WTC11 (cell line): ENCODE data around the gene FLT3.
"Not testable (repeated sequence)": the region's sequence is repeated elsewhere in the genome, so short reads cannot be mapped to it uniquely, and the experiment has no call there.

Experiments
- ATF1 ChIP-seq: sonication (generic); formaldehyde crosslinking; IDR thresholded peaks from 2 replicates; pipeline ENCODE4 v1.8.1; 2023; ENCODE audit warnings: mild to moderate bottlenecking, moderate library complexity, missing genetic modification reagents
- ESRRA ChIP-seq: sonication (generic); formaldehyde crosslinking; IDR thresholded peaks from 2 replicates; pipeline ENCODE4 v1.8.1; 2022; ENCODE audit warnings: mild to moderate bottlenecking, missing genetic modification reagents, borderline replicate concordance
- ETV6 ChIP-seq: sonication (generic); formaldehyde crosslinking; IDR thresholded peaks from 2 replicates; pipeline ENCODE4 v1.8.1; 2022; ENCODE audit warnings: mild to moderate bottlenecking, missing genetic modification reagents
- JUN ChIP-seq: sonication (generic); formaldehyde crosslinking; IDR thresholded peaks from 2 replicates; pipeline ENCODE4 v1.8.0; 2023; ENCODE audit warnings: mild to moderate bottlenecking, missing genetic modification reagents
- NR3C1 ChIP-seq: sonication (generic); formaldehyde crosslinking; conservative IDR thresholded peaks from 2 replicates; pipeline ENCODE4 v1.8.1; 2023; ENCODE audit warnings: low read depth, mild to moderate bottlenecking, missing genetic modification reagents
- TF ChIP-seq, protein P1 (sequence below): sonication (generic); formaldehyde crosslinking; IDR thresholded peaks from 2 replicates; pipeline ENCODE4 v1.8.0; 2022; ENCODE audit warnings: mild to moderate bottlenecking, missing genetic modification reagents
- TF ChIP-seq, protein P2 (sequence below): fragments of 200-600 bp; IDR thresholded peaks from 2 replicates; pipeline ENCODE4 v1.8.0; 2022; ENCODE audit warnings: antibody characterized with exemption

- not testable (repeated sequence) for TF ChIP-seq ETV6 (CRISPR knock-in tag); JUN (CRISPR knock-in tag); NR3C1; ATF1; ESRRA (CRISPR knock-in tag)
- TF ChIP-seq, protein P1, sequence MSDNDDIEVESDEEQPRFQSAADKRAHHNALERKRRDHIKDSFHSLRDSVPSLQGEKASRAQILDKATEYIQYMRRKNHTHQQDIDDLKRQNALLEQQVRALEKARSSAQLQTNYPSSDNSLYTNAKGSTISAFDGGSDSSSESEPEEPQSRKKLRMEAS (CRISPR knock-in tag) = not testable (repeated sequence)
- TF ChIP-seq, protein P2, sequence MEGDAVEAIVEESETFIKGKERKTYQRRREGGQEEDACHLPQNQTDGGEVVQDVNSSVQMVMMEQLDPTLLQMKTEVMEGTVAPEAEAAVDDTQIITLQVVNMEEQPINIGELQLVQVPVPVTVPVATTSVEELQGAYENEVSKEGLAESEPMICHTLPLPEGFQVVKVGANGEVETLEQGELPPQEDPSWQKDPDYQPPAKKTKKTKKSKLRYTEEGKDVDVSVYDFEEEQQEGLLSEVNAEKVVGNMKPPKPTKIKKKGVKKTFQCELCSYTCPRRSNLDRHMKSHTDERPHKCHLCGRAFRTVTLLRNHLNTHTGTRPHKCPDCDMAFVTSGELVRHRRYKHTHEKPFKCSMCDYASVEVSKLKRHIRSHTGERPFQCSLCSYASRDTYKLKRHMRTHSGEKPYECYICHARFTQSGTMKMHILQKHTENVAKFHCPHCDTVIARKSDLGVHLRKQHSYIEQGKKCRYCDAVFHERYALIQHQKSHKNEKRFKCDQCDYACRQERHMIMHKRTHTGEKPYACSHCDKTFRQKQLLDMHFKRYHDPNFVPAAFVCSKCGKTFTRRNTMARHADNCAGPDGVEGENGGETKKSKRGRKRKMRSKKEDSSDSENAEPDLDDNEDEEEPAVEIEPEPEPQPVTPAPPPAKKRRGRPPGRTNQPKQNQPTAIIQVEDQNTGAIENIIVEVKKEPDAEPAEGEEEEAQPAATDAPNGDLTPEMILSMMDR = not testable (repeated sequence)
Observed at GRCh38 chr13:28032438-28032837, 67.9 kb downstream of the FLT3 start.
